NCI-H146 treated with DMSO at 0.1 percent for 48 hours (cell line): ENCODE measurements around the gene CASZ1.

Experiments used
- DNase-seq: peaks from one replicate; lab custom pipeline; 2025; ENCODE audit not compliant: unreplicated experiment; lab: John Stamatoyannopoulos, UW

CASZ1 gene

GRCh38 chr1:10795276-10796021 is 997 bp downstream of the CASZ1 start:
- no peak for DNase-seq

GRCh38 chr1:10794724-10795275 is 1.6 kb downstream of the CASZ1 start:
- DNase-seq = no peak

- no peak for DNase-seq
Measured at GRCh38 chr1:10793129-10793651, 3.3 kb downstream of the CASZ1 start.

GRCh38 chr1:10791105-10791951 is 5.1 kb downstream of the CASZ1 start:
- DNase-seq = peak; percentile 23

- no peak for DNase-seq
Measured at GRCh38 chr1:10789803-10790702, 6.4 kb downstream of the CASZ1 start.

GRCh38 chr1:10789047-10789791 is 7.2 kb downstream of the CASZ1 start:
- no peak for DNase-seq

- no peak for DNase-seq
Measured at GRCh38 chr1:10788592-10789006, 7.8 kb downstream of the CASZ1 start.

GRCh38 chr1:10787286-10787685 is 9.2 kb downstream of the CASZ1 start:
- no peak for DNase-seq

- DNase-seq = no peak
Measured at GRCh38 chr1:10785728-10786638, 10.5 kb downstream of the CASZ1 start.

- DNase-seq = no peak
Measured at GRCh38 chr1:10784998-10785727, 11.3 kb downstream of the CASZ1 start.

GRCh38 chr1:10782491-10783244 is 13.8 kb downstream of the CASZ1 start:
- DNase-seq = no peak

GRCh38 chr1:10781137-10781536 is 15.3 kb downstream of the CASZ1 start:
- no peak for DNase-seq

GRCh38 chr1:10779841-10780240 is 16.6 kb downstream of the CASZ1 start:
- no peak for DNase-seq

- DNase-seq = no peak
Measured at GRCh38 chr1:10779201-10779600, 17.2 kb downstream of the CASZ1 start.

GRCh38 chr1:10778640-10779039 is 17.8 kb downstream of the CASZ1 start:
- no peak for DNase-seq

GRCh38 chr1:10777749-10778574 is 18.5 kb downstream of the CASZ1 start:
- DNase-seq = no peak
